Testis (tissue), 2 donors: ENCODE results near the gene ARG1.

Experiments used
- CTCF ChIP-seq, 3 experiments: fragments of 450-650 bp in 2 of 3; fragments of 200-600 bp in 1 of 3; sonication (generic) in 1 of 3; IDR thresholded peaks; one replicate each; pipeline ENCODE4 v1.5.1; 2016 to 2019; ENCODE audit warnings: antibody characterized with exemption in 3 of 3, mild to moderate bottlenecking in 2 of 3, moderate library complexity in 1 of 3
- POLR2A ChIP-seq: fragments of 450-650 bp; IDR thresholded peaks from one replicate; pipeline ENCODE4 v1.6.1; 2017; ENCODE audit warnings: antibody characterized with exemption, mild to moderate bottlenecking, moderate library complexity

GRCh38 chr6:131631625-131632289 is 58.7 kb downstream of the ARG1 start:
- no peak for TF ChIP-seq CTCF (IDR thresholded peaks at IDR 0.05)
- no peak for TF ChIP-seq POLR2A
